T follicular helper cell (primary cell): ENCODE measurements around the gene INPP5J.
"Not testable (repeated sequence)": the region's sequence is repeated elsewhere in the genome, so short reads cannot be mapped to it uniquely, and the experiment has no call there.

Source experiments
- DNase-seq: peaks from one replicate; pipeline ENCODE4 v3.0.0-alpha.2; 2020; ENCODE audit warnings: low read depth

INPP5J gene

GRCh38 chr22:31086703-31087330, 35.9 kb upstream of the INPP5J start:
- no peak for DNase-seq

DNA sequence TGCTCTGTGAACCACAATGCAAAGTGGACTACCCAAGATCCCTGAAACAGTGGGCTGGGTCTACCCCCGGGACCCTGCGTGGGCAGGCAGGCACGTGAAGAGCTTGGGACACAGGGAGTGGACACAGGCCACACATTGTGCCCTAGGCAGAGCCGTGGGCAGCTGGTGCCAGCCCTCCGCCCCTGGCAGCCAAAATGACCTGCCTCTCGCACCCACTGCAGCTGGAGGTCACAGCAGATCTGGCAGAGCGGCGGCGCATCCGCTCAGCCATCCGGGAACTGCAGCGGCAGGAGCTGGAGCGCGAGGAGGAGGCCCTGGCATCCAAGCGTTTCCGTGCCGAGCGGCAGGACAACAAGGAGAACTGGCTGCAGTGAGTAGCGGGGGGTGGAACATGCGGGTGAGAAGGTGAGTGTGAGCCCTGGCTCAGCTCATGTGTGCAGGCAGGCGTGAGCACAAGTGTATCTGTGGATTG, 35.0 kb upstream of the INPP5J start:
- no peak for DNase-seq

DNA sequence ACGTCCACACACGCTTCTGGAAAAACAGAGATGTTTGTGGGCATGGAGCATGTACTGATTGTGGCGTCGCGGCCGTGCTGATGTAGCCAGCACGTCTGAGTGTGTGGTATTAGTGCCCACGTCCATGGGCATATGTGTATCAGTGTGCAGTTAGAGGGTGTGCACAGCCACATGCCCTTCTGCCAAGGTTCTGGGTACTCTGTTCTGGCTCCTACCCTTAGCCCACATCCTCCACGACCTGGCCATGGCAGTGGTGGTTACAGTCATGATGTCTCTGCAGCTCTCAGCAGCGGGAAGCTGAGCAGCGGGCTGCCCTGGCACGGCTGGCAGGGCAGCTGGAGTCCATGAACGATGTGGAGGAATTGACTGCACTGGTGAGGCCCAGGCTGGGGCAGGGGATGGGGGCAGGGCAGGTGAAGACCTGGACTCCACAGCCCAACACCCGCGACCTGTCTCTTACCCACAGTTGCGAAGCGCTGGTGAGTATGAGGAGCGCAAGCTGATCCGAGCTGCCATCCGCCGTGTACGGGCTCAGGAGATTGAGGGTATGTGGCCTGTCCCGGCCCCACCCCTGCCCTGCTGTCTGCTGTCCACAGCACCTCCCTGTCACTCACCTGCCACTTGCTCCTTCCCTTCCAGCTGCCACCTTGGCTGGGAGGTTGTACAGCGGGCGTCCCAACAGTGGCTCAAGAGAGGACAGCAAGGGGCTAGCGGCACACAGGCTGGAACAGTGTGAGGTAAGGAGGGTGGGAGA, 34.4 kb upstream of the INPP5J start:
- no peak for DNase-seq

GRCh38 chr22:31089160-31090100, 33.3 kb upstream of the INPP5J start:
- DNase-seq: no peak

- no peak for DNase-seq
These were observed 32.3 kb upstream of the INPP5J start for GRCh38 chr22:31090217-31091085.

DNA sequence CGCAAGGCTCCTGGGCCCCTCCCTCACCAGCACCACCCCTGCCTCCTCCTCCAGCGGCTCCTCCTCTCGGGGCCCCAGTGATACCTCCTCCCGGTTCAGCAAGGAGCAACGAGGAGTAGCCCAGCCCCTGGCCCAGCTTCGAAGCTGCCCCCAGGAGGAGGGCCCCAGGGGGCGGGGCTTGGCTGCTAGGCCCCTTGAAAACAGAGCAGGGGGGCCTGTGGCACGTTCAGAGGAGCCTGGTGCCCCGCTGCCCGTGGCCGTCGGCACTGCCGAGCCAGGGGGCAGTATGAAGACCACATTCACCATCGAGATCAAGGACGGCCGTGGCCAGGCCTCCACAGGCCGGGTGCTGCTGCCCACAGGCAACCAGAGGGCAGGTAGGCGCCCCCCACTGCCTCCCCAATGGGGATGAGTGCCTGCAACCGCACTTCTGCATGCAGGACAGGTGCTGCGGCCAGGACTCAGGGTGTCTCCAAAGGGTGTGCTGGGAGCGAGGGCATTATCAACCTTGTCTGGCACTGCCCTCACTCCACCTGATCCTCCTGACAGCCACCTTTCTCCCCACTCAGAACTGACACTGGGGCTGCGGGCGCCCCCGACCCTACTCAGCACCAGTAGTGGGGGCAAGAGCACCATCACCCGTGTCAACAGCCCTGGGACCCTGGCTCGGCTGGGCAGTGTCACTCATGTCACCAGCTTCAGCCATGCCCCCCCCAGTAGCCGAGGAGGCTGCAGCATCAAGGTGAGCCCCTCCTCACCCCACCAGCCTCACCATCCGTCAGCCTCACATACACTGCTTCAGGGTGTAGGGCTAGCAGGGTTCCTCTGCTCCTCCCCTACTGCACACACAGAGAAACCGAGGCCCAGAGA, 31.4 kb upstream of the INPP5J start:
- no peak for DNase-seq

DNA sequence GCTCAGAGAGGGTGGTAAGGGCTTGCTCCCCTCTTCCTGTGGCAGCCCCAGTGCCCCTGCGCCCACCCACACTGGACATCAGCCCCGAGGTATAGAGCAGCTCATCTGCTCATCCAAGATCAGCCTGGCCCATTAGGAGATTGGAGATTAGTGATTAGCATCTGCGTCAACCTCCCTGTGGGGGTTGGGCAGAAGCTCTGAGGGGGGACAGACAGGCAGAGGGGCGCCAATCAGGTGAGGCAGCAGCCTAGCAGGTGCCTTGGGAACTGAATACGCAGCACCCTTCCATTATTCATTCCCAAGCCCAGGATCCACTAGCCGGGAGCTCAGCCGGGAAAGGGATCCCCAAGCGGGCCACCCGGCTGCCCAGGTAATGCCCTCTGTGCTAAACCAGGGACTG, 30.6 kb upstream of the INPP5J start:
- no peak for DNase-seq

DNA sequence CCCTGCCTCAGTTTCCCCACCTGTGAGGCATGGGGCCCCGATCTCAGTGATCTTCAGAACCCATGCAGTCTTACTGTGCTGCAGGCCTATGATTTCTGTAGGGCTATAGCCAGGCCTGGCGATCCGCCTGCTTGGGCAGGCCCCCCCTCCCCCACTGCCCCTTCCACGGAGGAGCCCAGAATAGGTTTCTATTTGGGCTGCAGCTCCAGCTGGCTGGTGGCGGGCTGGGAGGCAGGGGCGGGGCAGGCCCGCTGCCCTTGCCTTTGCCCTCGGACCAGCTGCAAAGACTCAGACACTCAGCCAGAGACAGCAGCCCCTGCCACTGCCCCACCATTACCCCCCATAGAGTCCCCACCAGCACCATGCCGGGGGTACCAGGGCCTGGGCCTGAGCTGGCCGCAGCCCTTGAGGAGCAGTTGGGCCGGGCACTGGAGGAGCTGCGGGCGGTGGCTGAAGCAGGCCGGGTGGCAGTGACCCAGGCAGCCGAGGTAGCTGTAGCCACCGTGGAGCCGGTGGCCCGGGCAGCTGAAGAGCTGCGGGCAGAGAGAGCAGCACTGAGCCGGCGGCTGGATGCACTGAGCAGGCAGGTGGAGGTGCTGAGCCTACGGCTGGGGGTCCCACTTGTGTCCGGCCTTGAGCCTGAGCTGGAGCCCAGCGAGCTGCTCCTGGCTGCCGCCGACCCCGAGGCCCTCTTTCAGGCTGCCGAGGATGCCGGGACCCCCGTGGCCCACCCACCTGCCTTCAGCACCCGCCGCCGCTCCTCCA, 29.5 kb upstream of the INPP5J start:
- no peak for DNase-seq

GRCh38 chr22:31094021-31094551, 28.7 kb upstream of the INPP5J start:
- DNase-seq: no peak

DNA sequence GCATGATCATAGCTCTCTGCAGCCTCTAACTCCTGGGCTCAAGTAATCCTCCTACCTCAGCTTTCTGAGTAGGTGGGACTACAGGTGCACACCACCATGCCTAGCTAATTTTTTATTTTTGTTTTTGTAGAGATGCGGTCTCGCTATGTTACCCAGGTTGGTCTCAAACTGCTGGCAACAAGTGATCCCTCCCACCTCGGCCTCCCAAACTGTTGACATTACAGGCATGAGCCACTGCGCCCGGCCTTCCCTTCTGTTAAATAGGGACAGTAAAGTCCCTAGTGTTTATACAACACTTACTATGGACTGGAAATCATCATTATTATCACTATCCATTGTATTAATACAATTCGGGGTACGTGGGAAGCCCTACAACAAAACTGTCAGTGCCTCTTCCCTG, 28.0 kb upstream of the INPP5J start:
- DNase-seq: no peak

DNA sequence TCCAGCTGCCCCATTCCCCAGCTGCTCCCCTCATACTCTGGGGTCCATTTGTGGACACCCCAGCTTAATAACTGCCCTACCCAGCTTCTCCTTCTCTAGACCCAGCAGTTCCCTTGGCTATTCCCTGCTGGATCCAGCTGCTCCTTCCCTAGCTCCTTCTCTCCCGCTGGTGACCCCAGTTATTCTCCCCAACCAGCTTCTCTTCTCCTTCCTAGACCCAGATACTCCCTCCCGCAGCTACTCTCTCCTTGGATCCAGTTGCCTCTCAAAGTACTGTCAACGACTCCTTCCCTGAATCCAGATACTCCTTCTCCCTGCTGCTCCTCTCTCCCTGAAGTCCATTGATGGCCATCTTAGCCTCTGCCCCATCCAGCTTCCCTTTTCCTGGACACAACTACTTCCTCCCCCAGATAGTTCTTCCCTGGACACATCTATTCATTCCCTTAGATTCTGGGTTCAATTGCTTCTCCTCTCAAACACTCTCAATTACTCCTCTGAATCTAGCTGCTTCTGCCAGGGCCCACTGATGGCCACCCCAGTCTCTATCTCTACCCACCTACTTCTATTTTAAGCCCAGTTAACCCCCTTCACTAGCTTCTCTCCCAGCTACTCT, 27.0 kb upstream of the INPP5J start:
- no peak for DNase-seq

GRCh38 chr22:31096657-31097279, 26.0 kb upstream of the INPP5J start:
- DNase-seq: no peak

DNA sequence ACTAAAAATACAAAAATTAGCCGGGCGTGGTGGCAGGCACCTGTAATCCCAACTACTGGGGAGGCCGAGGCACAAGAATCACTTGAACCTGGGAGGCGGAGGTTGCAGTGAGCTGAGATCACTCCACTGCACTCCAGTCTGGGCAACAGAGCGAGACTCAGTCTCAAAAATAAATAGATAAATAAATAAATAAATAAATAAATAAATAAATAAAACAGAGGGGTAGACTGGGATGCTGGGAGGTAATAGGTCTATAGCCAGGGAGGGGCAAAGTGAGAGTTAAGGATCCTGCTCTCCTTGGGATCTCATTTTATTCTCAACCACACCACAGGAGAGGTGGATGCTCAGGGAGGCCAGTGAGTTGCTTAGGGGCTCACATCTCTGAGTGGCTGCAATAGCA, 25.2 kb upstream of the INPP5J start:
- DNase-seq: not testable (repeated sequence)

GRCh38 chr22:31097941-31098631, 24.7 kb upstream of the INPP5J start:
- DNase-seq: no peak

GRCh38 chr22:31098632-31099110, 24.1 kb upstream of the INPP5J start:
- DNase-seq: no peak

GRCh38 chr22:31099386-31099785, 23.4 kb upstream of the INPP5J start:
- no peak for DNase-seq

- no peak for DNase-seq
These were observed 22.7 kb upstream of the INPP5J start for GRCh38 chr22:31099841-31100761.
